GM13976 (cell line): ENCODE data around the gene SLC37A2.

Experiments
- DNase-seq: peaks from one replicate; pipeline ENCODE4 v3.0.0; 2012; ENCODE audit warnings: low spot score
- in situ Hi-C: fragments of 300-500 bp; cut with MboI; formaldehyde crosslinking; loops from one replicate; pipeline ENCODE4 v1.12.0; 2022; ENCODE audit warnings: low sequenced_read_pairs, mixed read lengths, inconsistent platforms; ENCODE audit not compliant: unreplicated experiment
- TF ChIP-seq, protein P1 (sequence below): IDR thresholded peaks from 2 replicates; pipeline ENCODE4 v1.5.1; 2012; ENCODE audit warnings: borderline replicate concordance, mild to moderate bottlenecking; ENCODE audit not compliant: insufficient read depth; ENCODE audit errors: extremely low read depth, missing control alignments, control extremely low read depth

Gene SLC37A2

DNA sequence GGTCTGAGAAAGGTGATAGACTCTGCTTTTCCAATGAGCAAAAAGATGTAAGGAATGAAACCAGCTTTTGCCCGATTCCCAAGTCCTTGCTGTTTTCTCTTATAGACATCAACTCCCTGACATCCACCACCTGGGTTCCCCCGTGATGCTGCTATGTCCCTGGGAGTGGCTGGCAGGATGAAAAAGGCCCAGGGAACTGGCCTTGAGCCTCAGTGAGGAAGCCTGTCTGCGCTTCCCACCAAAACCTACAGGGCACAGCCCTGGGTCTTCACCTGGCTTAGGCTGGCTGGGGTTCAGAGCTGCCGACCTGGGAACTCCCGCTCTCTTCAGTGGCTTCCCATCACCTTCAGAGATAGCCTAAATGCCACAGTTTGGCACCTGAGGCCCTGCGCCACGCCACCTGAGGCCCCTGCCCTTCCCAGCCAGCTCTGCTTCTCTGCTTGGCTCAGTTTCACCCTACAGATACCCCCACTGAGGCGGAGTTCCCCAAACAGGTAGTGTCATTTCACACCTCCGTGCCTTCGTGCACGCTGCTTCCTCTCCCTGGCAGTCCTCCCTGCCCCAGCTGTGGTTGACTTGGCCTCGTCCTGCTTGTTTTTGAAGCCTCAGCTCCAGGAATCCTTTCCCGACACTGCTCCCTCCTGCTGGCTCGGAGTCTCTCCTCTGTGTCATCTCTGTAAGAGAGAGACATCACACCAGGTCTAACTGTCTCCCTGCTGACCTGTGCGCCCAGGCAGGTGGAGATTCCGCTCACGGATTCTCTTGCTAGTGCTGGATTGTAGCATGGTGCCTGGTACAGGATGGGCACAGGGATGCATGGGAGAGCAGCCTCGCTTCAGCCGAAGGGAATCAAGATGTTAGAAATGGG, 10.7 kb downstream of the SLC37A2 start:
- in situ Hi-C loops = no loop called here
- TF ChIP-seq, protein P1, sequence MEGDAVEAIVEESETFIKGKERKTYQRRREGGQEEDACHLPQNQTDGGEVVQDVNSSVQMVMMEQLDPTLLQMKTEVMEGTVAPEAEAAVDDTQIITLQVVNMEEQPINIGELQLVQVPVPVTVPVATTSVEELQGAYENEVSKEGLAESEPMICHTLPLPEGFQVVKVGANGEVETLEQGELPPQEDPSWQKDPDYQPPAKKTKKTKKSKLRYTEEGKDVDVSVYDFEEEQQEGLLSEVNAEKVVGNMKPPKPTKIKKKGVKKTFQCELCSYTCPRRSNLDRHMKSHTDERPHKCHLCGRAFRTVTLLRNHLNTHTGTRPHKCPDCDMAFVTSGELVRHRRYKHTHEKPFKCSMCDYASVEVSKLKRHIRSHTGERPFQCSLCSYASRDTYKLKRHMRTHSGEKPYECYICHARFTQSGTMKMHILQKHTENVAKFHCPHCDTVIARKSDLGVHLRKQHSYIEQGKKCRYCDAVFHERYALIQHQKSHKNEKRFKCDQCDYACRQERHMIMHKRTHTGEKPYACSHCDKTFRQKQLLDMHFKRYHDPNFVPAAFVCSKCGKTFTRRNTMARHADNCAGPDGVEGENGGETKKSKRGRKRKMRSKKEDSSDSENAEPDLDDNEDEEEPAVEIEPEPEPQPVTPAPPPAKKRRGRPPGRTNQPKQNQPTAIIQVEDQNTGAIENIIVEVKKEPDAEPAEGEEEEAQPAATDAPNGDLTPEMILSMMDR = no peak
- DNase-seq = peak; percentile 40

DNA sequence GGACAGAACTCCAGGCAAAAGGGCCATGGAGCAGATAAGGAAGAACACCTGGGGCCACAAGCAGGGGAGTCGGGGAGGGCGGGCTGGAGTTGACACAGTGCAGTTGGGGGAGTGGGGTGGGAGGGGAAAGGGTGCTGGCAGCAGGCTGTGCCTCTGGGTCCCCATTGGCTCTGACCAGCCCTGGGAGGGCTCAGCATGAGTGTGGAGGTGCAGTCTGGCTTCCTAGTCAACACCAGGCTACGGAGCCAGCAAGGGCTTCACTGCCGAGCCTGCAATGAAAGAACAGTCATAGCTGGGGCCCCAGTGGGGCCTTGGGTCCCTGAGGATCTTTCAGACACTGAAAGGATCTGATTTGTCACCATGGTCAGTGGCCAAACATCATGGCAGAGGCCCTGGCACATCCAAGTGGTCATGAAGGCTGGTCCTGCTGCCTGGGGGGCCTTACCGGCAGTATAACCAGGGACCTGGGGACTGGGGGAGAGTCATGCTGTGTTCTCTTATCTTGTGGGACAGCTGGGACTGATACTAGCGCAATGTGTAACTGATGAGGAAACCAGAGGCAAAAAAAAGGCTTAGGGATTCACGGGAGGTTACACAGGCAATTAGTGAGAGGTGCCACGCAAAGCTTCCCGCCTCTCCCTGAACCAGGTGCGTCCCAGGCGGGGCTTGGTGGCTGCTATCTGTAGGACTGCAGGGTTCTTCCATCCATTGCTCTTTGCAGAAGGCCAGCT, 11.6 kb downstream of the SLC37A2 start:
- in situ Hi-C loops = no loop called here
- TF ChIP-seq, protein P1 = no peak
- peak; percentile 32 for DNase-seq

DNA sequence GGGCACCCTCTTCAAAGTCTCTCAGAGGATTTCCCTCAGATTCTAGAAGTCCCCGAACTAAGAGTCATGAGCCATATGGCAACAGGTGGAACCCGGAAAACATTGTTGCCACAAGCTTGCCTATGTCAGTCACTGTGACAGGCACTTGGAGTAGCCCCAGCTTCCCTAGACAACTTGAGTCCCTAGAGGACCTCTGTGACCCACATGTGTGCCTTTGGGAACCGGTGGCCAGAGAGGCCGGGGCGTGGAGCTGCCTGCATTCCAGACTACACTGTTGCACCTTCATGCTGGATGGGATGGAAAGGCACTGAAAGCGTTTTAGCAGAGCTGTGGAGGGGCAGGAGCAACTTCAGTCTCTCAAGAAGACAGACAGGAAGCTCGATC, 12.1 kb downstream of the SLC37A2 start:
- TF ChIP-seq, protein P1 = no peak
- in situ Hi-C loops = no loop called here
- DNase-seq = peak; percentile 28

DNA sequence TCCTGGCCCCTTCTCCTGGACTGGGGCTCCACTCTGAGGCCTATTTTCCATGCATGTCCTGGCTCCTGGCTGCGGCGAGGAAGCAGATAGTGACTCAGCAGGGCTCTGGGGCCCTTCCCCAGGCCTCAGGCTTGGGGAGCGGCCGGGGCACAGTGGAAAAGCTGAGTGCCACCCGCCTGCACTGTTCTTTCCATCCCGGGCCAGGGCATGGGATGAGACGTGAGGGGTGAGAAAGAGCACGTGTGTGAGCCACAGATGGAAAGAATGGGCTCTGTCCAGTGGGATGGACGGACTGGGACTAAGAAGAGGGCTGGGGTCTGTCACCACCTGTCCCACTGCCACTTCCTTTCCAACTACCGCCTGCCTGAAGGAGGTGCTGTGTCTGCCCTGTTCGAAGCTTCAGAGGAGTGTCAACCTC, 12.8 kb downstream of the SLC37A2 start:
- DNase-seq = peak; percentile 18
- in situ Hi-C loops = no loop called here
- TF ChIP-seq, protein P1 = no peak

DNA sequence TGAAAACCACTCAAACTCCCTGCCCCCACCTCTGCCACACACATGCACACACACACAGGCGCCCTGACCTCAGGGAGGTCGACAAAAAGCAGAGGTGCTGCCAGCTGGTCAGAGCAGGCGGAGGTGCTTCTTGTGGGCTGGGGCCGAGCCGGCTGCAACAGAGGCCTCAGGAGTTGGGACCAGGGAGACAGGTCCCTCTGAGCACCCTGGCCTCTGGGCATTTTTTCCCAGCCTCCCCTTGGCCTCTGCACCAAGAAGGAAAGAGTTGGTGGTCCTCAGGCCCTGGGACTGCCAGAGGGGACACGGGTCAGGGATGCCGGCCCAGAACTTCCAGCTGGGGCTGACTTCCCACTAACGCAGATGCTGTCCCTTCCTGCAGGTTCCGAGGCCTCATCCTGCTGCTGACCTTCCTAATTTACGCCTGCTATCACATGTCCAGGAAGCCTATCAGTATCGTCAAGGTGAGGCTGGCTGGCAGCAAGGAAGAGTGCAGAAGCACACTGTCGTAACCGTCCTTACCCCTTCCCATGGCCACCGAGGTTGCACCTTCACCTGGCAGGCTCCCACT, 13.4 kb downstream of the SLC37A2 start:
- in situ Hi-C loops = no loop called here
- TF ChIP-seq, protein P1 = no peak
- peak; percentile 14 for DNase-seq

DNA sequence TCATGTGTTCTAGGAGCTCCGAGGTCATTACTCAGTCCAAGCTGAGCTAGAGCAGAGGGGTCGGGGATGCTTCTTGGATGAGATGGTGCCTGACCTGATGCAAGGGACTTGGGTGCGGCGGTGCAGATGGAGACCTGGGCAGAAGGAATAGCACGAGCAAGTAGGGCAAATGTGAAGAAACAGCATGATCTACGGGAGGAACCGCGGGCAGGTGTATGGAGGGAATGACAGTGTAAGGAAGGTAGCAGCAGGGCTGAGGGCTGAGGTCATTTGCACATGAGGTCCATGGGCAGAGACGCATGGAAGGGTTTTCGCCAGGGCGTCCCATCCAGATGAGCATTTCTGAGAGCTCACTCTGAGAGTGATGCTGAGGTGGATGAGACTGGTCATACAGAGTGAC, 14.9 kb downstream of the SLC37A2 start:
- TF ChIP-seq, protein P1 = no peak
- DNase-seq = no peak
- in situ Hi-C loops = no loop called here
